IMR-90 (cell line): Measurements from ENCODE around the gene DYRK1A.

Source experiments
- BHLHE40 ChIP-seq: fragments of 150-350 bp; IDR thresholded peaks from 2 replicates; pipeline ENCODE4 v1.6.1; 2016; ENCODE audit warnings: mild to moderate bottlenecking, low read depth, low read length
- CEBPB ChIP-seq: IDR thresholded peaks from 2 replicates; pipeline ENCODE4 v1.6.1; 2012; ENCODE audit warnings: low read depth, low read length, improper control_type of control experiment
- CTCF ChIP-seq: conservative IDR thresholded peaks from 2 replicates; pipeline ENCODE4 v1.5.1; 2012; ENCODE audit warnings: mild to moderate bottlenecking, low read depth, low read length, improper control_type of control experiment
- FOS ChIP-seq: fragments of 150-350 bp; IDR thresholded peaks from 2 replicates; pipeline ENCODE4 v1.6.1; 2016; ENCODE audit warnings: low read depth, low read length
- POLR2A ChIP-seq: IDR thresholded peaks from 2 replicates; pipeline ENCODE4 v1.6.1; 2012; ENCODE audit warnings: mild to moderate bottlenecking, low read depth, low read length
- RAD21 ChIP-seq: IDR thresholded peaks from 2 replicates; pipeline ENCODE4 v1.6.1; 2012; ENCODE audit warnings: low read length, improper control_type of control experiment
- RFX5 ChIP-seq: IDR thresholded peaks from 2 replicates; pipeline ENCODE4 v1.8.0; 2012; ENCODE audit warnings: low read depth, mild to moderate bottlenecking, low read length, moderate library complexity

DNA sequence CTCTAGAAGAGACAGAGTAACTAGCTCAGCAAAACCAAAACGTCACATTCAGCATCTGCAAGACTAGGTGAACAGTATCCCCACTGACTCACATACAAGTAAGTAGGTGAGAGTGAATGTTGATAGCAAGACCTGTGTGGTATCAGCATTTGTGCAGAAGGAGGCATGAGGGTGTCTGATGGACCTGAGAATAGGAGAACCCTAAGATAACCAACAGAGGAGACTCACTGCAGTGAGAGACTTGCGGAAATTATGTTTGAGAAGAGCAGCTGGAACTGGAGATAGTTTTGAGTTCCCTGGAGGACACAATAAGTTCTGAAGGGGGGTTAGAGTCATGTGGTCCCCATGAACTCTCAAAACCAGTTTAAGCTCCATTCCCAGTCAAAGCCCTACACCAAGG, 59.1 kb downstream of the DYRK1A start:
- TF ChIP-seq CTCF (no peak), POLR2A (no peak), CEBPB (no peak), FOS (no peak), RFX5 (no peak), BHLHE40 (no peak), RAD21 (no peak)
